Ovary (tissue), 9 donors: Measurements from ENCODE around the gene IQCK. TPM values are rescaled to one million over a fixed set of nuclear protein-coding genes. Genes with fewer than 3 reads are reported as not detected.

Experiments used
- DNase-seq, 5 donors: peaks; one replicate each; pipeline ENCODE4 v3.0.0-alpha.2; 2019 to 2020
- H3K27ac ChIP-seq, 2 donors: fragments of 200-600 bp; one replicate each; pipeline versions ENCODE4 v1.5.1 to v1.8.0; 2019 to 2022
- H3K27me3 ChIP-seq: fragments of 200-600 bp; one replicate; pipeline ENCODE4 v1.8.0; 2022
- H3K36me3 ChIP-seq: fragments of 200-600 bp; sonication (generic); one replicate; pipeline ENCODE4 v1.5.1; 2019
- H3K4me1 ChIP-seq: one replicate; pipeline ENCODE4 v1.8.1; 2013; ENCODE audit warnings: mild to moderate bottlenecking, moderate library complexity; ENCODE audit not compliant: insufficient read depth
- H3K4me3 ChIP-seq: fragments of 200-600 bp; sonication (generic); one replicate; pipeline ENCODE4 v1.5.1; 2017
- H3K9me3 ChIP-seq, 2 donors: fragments of 200-600 bp in 1 of 2; sonication (generic) in 1 of 2; one replicate each; pipeline versions ENCODE4 v1.5.1 to v1.8.1; 2013 to 2019; ENCODE audit warnings: mild to moderate bottlenecking in 1 of 2, moderate library complexity in 1 of 2
- EP300 ChIP-seq: sonication (generic); formaldehyde crosslinking; IDR thresholded peaks from one replicate; pipeline ENCODE4 v1.6.1; 2017; ENCODE audit warnings: antibody characterized with exemption
- POLR2A ChIP-seq: fragments of 450-650 bp; IDR thresholded peaks from one replicate; pipeline ENCODE4 v1.6.1; 2017; ENCODE audit warnings: antibody characterized with exemption, mild to moderate bottlenecking, moderate library complexity
- WGBS, 3 donors: extraction: QIAGEN DNeasy Blood & Tissue Kit in 1 of 3; methylation state at CpG; one replicate each; pipeline versions ENCODE4 v1.1.5 to v1.1.7; 2013 to 2017; 5-methylcytosine and 5-hydroxymethylcytosine counted together
- intact Hi-C, 4 donors: fragments of 100-400 bp; cut with DNase I; formaldehyde crosslinking; loops; one replicate each; pipeline versions ENCODE4 v1.11.0 to v1.15.1; 2022 to 2023
- polyA plus RNA-seq, 2 donors: library from polyadenylated mRNA; stranded (reverse); fragments of 200-250 nt in 1 of 2; fragments of 350-450 nt in 1 of 2; fragmentation: Illumina TruSeq in 1 of 2; extraction: RNeasy Lipid Tissue Mini Kit (QIAGEN cat#74804) in 1 of 2; gene quantifications; one replicate each; pipeline ENCODE4 v1.2.3, GENCODE V29; 2013 to 2014
- total RNA-seq, 7 donors: library from RNA; depleted of rRNA in 2 of 7; stranded (reverse); fragments of >200 nt in 2 of 7; fragmentation: NEBNext Ultra II Directional in 3 of 7; extraction: Animal tissue kit (Norgen Biotek cat#: 25700) in 3 of 7; gene quantifications; one replicate each; pipeline versions ENCODE4 v1.1.0 to v1.2.4, GENCODE V29; 2016 to 2023
- TF ChIP-seq, protein P1 (sequence below), 3 donors: fragments of 450-650 bp in 2 of 3; fragments of 200-600 bp in 1 of 3; IDR thresholded peaks; one replicate each; pipeline versions ENCODE4 v1.5.1 to v1.8.0; 2016 to 2022; ENCODE audit warnings: antibody characterized with exemption in 3 of 3, mild to moderate bottlenecking in 1 of 3
- donor health status: DM: no; HTN: no; CAD: no; lungs with moderate emphysema.
- donor health status: DM: no; HTN: no; CAD: no.
- donor health status: Bipolar disorder and iron deficiency.
- donor health status: DM: yes; HTN: yes; CAD: no.
- donor health status: DM: no; HTN: no; CAD: no.
- donor health status: DM: yes; HTN: yes; CAD: no.

IQCK gene
- total and polyA plus RNA-seq, 9 donors = 14.3 to 52.8 (median 18.0) TPM

GRCh38 chr16:19884611-19885450, 166.8 kb downstream of the IQCK start, which contains the start of gene GPRC5B:
Gene GPRC5B, minus strand, starts transcription at chr16:19884848. Its CDS starts 12,003 bp downstream, at chr16:19872845.
- Histone ChIP-seq H3K36me3 (no peaks in the 10 kb centered on the region), H3K27me3 (no peaks in the 10 kb centered on the region), H3K4me3 (peak within 1 kb of the TSS; percentile 62), H3K9me3 (no peaks in the 10 kb centered on the region), H3K27ac (peak within 1 kb of the TSS; percentile 48 to 70), H3K4me1 (peaks cover 14% of the 10 kb centered on the region)
- WGBS, 3 donors = 2 to 4% (median 3%) methylated on average over 38 to 84 of the region's 85 CpGs
- intact Hi-C loops = loop anchor here (2.0 to 5.0 kb wide), 5 partner anchors 168 to 323 kb away; partner anchors contain the start of genes IQCK (in 1 of the 4) and KNOP1 (in 1 of the 4)
- DNase-seq = peak; percentile 62 to 82 (median 76)
- TF ChIP-seq, protein P1, sequence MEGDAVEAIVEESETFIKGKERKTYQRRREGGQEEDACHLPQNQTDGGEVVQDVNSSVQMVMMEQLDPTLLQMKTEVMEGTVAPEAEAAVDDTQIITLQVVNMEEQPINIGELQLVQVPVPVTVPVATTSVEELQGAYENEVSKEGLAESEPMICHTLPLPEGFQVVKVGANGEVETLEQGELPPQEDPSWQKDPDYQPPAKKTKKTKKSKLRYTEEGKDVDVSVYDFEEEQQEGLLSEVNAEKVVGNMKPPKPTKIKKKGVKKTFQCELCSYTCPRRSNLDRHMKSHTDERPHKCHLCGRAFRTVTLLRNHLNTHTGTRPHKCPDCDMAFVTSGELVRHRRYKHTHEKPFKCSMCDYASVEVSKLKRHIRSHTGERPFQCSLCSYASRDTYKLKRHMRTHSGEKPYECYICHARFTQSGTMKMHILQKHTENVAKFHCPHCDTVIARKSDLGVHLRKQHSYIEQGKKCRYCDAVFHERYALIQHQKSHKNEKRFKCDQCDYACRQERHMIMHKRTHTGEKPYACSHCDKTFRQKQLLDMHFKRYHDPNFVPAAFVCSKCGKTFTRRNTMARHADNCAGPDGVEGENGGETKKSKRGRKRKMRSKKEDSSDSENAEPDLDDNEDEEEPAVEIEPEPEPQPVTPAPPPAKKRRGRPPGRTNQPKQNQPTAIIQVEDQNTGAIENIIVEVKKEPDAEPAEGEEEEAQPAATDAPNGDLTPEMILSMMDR (IDR thresholded peaks at IDR 0.05) = no peak
- TF ChIP-seq POLR2A = no peak
- no peak for TF ChIP-seq EP300

GRCh38 chr16:19885451-19886072, 167.5 kb downstream of the IQCK start:
- DNase-seq = peak; percentile 48 to 71 (median 62)
- H3K9me3 ChIP-seq = no peaks in the 10 kb centered on the region
- H3K27me3 ChIP-seq = no peaks in the 10 kb centered on the region
- TF ChIP-seq, protein P1 (IDR thresholded peaks at IDR 0.05) = no peak
- TF ChIP-seq POLR2A (no peak), EP300 (no peak)
- no peaks in the 10 kb centered on the region for H3K36me3 ChIP-seq
- intact Hi-C loops = loop anchor here (2.0 to 5.0 kb wide), 5 partner anchors 283 to 327 kb away; no protein-coding TSS in a partner anchor
- 37 to 44% (median 37%) methylated on average over 38 to 41 of the region's 41 CpGs for WGBS, 3 donors
- peak overlapping the region in 1 of 2 donors; percentile 48 for H3K27ac ChIP-seq
- H3K4me1 ChIP-seq = peaks cover 14% of the 10 kb centered on the region
- H3K4me3 ChIP-seq = peak overlapping the region; percentile 62

- Histone ChIP-seq H3K4me1 (peaks cover 14% of the 10 kb centered on the region), H3K27me3 (no peaks in the 10 kb centered on the region), H3K9me3 (no peaks in the 10 kb centered on the region), H3K36me3 (no peaks in the 10 kb centered on the region), H3K27ac (peak overlapping the region in 1 of 2 donors; percentile 48), H3K4me3 (peak overlapping the region; percentile 62)
- intact Hi-C loops = loop anchor here in 3 of 4 donors (2.0 to 5.0 kb wide), 3 partner anchors 284 to 328 kb away; no protein-coding TSS in a partner anchor
- DNase-seq = peak; percentile 75 to 89 (median 86)
- TF ChIP-seq EP300 = no peak
- no peak for TF ChIP-seq POLR2A
- TF ChIP-seq, protein P1 (IDR thresholded peaks at IDR 0.05) = peak; percentile 98 to 99 (median 99)
- WGBS, 3 donors = 9 to 10% (median 9%) methylated on average over 20 of the region's 20 CpGs
These were observed 168.2 kb downstream of the IQCK start for GRCh38 chr16:19886073-19886941.

- no peaks in the 10 kb centered on the region for H3K9me3 ChIP-seq
- no peaks in the 10 kb centered on the region for H3K36me3 ChIP-seq
- DNase-seq = no peak
- no peak for TF ChIP-seq EP300
- no peak for TF ChIP-seq POLR2A
- intact Hi-C loops = loop anchor here in 2 of 4 donors (5.0 kb wide), 2 partner anchors 287 to 327 kb away; no protein-coding TSS in a partner anchor
- WGBS, 3 donors = 83 to 85% (median 83%) methylated on average over 3 of the region's 3 CpGs
- no peak overlapping the region for H3K4me3 ChIP-seq
- H3K4me1 ChIP-seq = peaks cover 5% of the 10 kb centered on the region
- no peak overlapping the region for H3K27ac ChIP-seq
- no peaks in the 10 kb centered on the region for H3K27me3 ChIP-seq
These were observed 170.8 kb downstream of the IQCK start for GRCh38 chr16:19888834-19889233.
